RWPE2 (cell line): ENCODE results near the gene CCNH.
A peak's percentile ranks its signal among the peaks of the same experiment; 100 is the strongest.

ENCODE experiments used
- ATAC-seq: fragments of 200-7000 bp; cut with Tn5 transposase; 3 replicates; pipeline ENCODE4 v1.9.1; 2021; ENCODE audit warnings: low read depth
- DNase-seq: peaks from one replicate; pipeline ENCODE4 v3.0.0-alpha.2; 2020; ENCODE audit warnings: low spot score
- H3K27ac ChIP-seq: fragments of 450-650 bp; 2 replicates; pipeline ENCODE4 v1.5.1; 2017; ENCODE audit warnings: mild to moderate bottlenecking; ENCODE audit not compliant: poor library complexity, severe bottlenecking
- H3K27me3 ChIP-seq: fragments of 250-450 bp; sonication (Bioruptor Pico); 2 replicates; pipeline ENCODE4 v1.5.1; 2021; ENCODE audit warnings: mild to moderate bottlenecking, moderate library complexity; ENCODE audit not compliant: insufficient read depth, poor library complexity, severe bottlenecking
- H3K36me3 ChIP-seq: fragments of 250-450 bp; sonication (Bioruptor Pico); 2 replicates; pipeline ENCODE4 v1.5.1; 2020; ENCODE audit warnings: low read depth, mild to moderate bottlenecking, moderate library complexity
- H3K4me1 ChIP-seq: fragments of 250-450 bp; sonication (Bioruptor Pico); 2 replicates; pipeline ENCODE4 v1.5.1; 2021; ENCODE audit warnings: mild to moderate bottlenecking, moderate library complexity; ENCODE audit not compliant: insufficient read depth, poor library complexity, severe bottlenecking
- H3K4me3 ChIP-seq: fragments of 250-450 bp; sonication (Bioruptor Pico); 2 replicates; pipeline ENCODE4 v1.5.1; 2021; ENCODE audit warnings: mild to moderate bottlenecking, moderate library complexity; ENCODE audit not compliant: severe bottlenecking
- H3K9me3 ChIP-seq: fragments of 250-450 bp; sonication (Bioruptor Pico); 2 replicates; pipeline ENCODE4 v1.5.1; 2021; ENCODE audit warnings: mild to moderate bottlenecking, moderate library complexity; ENCODE audit not compliant: severe bottlenecking
- CTCF ChIP-seq: fragments of 450-650 bp; IDR thresholded peaks from one replicate; pipeline ENCODE4 v1.5.1; 2017; ENCODE audit warnings: mild to moderate bottlenecking, moderate library complexity; ENCODE audit not compliant: poor library complexity, severe bottlenecking

CCNH gene

GRCh38 chr5:87413343-87413645, 564 bp upstream of the CCNH start:
- Histone ChIP-seq H3K27me3 (no peaks in the 10 kb centered on the region), H3K4me1 (peaks cover 14% of the 10 kb centered on the region), H3K9me3 (no peaks in the 10 kb centered on the region), H3K4me3 (peak overlapping the region; percentile 52), H3K27ac (peak overlapping the region; percentile 72), H3K36me3 (peaks cover 31% of the 10 kb centered on the region)
- DNase-seq: no peak
- ATAC-seq: no peak
- no peak for TF ChIP-seq CTCF

DNA sequence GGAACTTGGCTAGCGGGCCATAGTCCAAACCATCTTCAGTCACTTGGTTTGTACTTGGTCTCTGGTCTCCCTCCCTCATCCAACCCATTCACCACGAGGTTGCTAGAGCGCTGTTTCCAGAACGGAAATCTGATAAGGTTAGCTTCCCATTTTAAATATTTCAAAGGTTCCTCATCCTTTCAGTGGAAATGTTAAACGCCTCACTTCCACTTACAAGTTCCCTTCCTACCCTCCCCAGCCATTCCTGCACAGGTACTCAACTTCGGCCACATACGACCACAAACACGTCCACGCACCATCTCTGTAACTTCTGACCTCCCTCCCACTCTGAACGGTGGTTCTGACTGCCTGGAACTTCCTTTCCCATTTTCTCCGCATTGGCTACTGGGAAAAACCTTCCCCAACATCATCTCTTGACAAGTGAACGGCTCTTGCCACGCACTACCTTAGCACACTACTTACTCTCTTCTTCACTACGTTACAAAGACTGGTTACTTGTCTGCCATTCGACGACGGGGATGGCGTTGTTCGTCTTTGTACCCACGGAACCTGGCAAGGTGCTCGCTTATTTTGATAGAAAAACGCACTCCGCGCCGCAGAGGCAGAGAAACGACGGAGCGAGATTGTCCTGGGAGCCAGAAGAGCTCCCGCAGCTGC, 629 bp downstream of the CCNH start:
- TF ChIP-seq CTCF: no peak
- DNase-seq: no peak
- Histone ChIP-seq H3K27ac (peak overlapping the region; percentile 72), H3K4me3 (peak overlapping the region; percentile 52), H3K27me3 (no peaks in the 10 kb centered on the region), H3K9me3 (no peaks in the 10 kb centered on the region), H3K36me3 (peaks cover 43% of the 10 kb centered on the region), H3K4me1 (peaks cover 14% of the 10 kb centered on the region)
- ATAC-seq: peak; percentile 18

DNA sequence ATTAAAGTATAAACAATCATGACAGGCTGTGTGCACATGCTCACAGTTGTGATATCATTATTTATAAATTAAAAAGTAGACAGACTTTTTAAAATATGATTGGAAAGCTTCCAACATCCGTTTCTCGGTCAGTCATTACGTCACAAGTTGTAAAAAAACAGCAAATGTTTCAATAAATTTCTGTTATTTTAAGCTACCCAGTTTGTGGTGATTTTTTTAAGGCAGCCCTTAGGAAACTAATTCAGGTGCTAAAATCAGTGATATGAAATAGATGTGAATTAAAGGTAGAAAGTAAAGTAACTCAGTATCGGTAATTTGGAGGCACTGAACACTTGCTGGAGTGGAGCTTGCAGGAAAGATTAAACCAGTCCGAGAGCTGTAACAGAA, 1.2 kb downstream of the CCNH start:
- H3K4me3 ChIP-seq: peak overlapping the region; percentile 52
- H3K36me3 ChIP-seq: peaks cover 48% of the 10 kb centered on the region
- no peak for TF ChIP-seq CTCF
- DNase-seq (no peak), ATAC-seq (no peak)
- no peaks in the 10 kb centered on the region for H3K9me3 ChIP-seq
- H3K4me1 ChIP-seq: peaks cover 14% of the 10 kb centered on the region
- no peaks in the 10 kb centered on the region for H3K27me3 ChIP-seq
- H3K27ac ChIP-seq: peak overlapping the region; percentile 72

DNA sequence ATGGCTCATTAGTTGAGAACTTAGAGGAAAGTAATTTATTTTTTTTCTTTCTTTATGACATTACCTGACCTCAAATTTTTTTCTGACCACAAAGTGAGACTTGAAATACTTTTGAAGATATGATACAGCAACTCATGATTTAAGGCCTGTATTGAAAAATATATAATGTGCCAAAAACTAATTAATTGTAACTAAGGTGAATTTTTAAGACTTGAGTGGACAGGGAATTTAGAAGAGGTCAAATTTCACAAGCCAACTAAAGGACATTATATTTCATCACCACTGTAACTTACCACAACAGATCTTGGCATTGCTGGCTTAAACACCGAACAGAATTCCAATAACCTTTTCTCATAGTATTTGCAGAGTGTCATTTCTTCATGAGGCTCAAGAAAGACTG, 1.8 kb downstream of the CCNH start:
- Histone ChIP-seq H3K4me3 (peak overlapping the region; percentile 52), H3K36me3 (peaks cover 55% of the 10 kb centered on the region), H3K27ac (peak overlapping the region; percentile 72), H3K27me3 (no peaks in the 10 kb centered on the region), H3K9me3 (no peaks in the 10 kb centered on the region), H3K4me1 (peaks cover 14% of the 10 kb centered on the region)
- DNase-seq (no peak), ATAC-seq (no peak)
- TF ChIP-seq CTCF: no peak

DNA sequence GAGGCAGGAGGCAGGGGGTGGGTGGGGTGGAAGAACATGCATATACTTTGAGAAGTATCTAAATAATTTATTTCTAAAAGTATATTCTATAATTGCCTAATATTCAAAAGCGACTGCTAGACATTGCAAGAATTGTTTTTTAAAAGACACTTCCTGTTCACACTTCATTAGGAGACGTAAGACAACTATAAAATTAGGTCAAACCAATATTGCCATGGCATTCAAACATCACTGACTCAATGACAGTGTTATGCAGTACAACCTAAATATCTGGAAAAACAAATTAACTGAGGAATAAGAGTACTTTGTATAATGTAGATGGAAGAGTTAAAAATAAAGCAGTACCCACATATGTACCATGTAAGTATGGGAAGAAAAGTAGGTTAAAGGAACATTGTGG, 4.5 kb downstream of the CCNH start:
- DNase-seq (no peak), ATAC-seq (no peak)
- peaks cover 82% of the 10 kb centered on the region for H3K36me3 ChIP-seq

More for the DNA sequence above, 4.5 kb downstream of the CCNH start:
- Histone ChIP-seq H3K27ac (no peak overlapping the region), H3K27me3 (no peaks in the 10 kb centered on the region), H3K4me3 (no peak overlapping the region), H3K4me1 (peaks cover 14% of the 10 kb centered on the region), H3K9me3 (no peaks in the 10 kb centered on the region)
- no peak for TF ChIP-seq CTCF
